CD14-positive monocyte (primary cell): Measurements from ENCODE around the gene SNAPC3. TPM values are rescaled to one million over a fixed set of nuclear protein-coding genes. Genes with fewer than 3 reads are reported as not detected.

ENCODE experiments used
- DNase-seq, 3 donors: peaks; one replicate each; pipeline ENCODE4 v3.0.0-alpha.2; 2011 to 2022
- H2AFZ ChIP-seq: 2 replicates; pipeline ENCODE4 v1.6.0; 2012; ENCODE audit warnings: mild to moderate bottlenecking, low read depth, low read length, inconsistent platforms; ENCODE audit not compliant: insufficient read depth, poor library complexity, severe bottlenecking
- H3K27ac ChIP-seq, 2 donors: 1 replicate in 1 of 2; 2 replicates in 1 of 2; pipeline ENCODE4 v1.5.1; 2012 to 2013; ENCODE audit warnings: low read length in 2 of 2, control low read depth in 1 of 2, inconsistent platforms in 1 of 2, low read depth in 1 of 2, mild to moderate bottlenecking in 1 of 2
- H3K27me3 ChIP-seq, 2 donors: one replicate each; pipeline versions ENCODE4 v1.6.0 to v1.6.1; 2011 to 2013; ENCODE audit warnings: low read length in 2 of 2; ENCODE audit not compliant: control insufficient read depth in 2 of 2, insufficient read depth in 2 of 2
- H3K36me3 ChIP-seq, 2 donors: replicated peaks in 1 of 2; 1 replicate in 1 of 2; 2 replicates in 1 of 2; pipeline versions ENCODE4 v1.5.1 to v1.6.1; 2012 to 2013; ENCODE audit warnings: low read length in 2 of 2, control low read depth in 1 of 2, inconsistent platforms in 1 of 2, mild to moderate bottlenecking in 1 of 2; ENCODE audit not compliant: insufficient read depth in 2 of 2, control insufficient read depth in 1 of 2
- H3K4me1 ChIP-seq, 2 donors: 1 replicate in 1 of 2; 2 replicates in 1 of 2; pipeline versions ENCODE4 v1.5.1 to v1.6.1; 2012 to 2013; ENCODE audit warnings: low read length in 2 of 2, control low read depth in 1 of 2, inconsistent platforms in 1 of 2, mild to moderate bottlenecking in 1 of 2, moderate library complexity in 1 of 2; ENCODE audit not compliant: insufficient read depth in 2 of 2, control insufficient read depth in 1 of 2
- H3K4me2 ChIP-seq: replicated peaks from 2 replicates; pipeline ENCODE3; 2012; ENCODE audit warnings: low read length, moderate library complexity, mild to moderate bottlenecking; ENCODE audit not compliant: poor library complexity, severe bottlenecking; ENCODE audit errors: extremely low read depth
- H3K4me3 ChIP-seq, 3 experiments: fragments of 200-600 bp in 1 of 3; sonication (generic) in 1 of 3; replicated peaks in 1 of 3; 1 replicate in 2 of 3; 2 replicates in 1 of 3; pipeline ENCODE4 v1.5.1; 2011 to 2013; ENCODE audit warnings: low read length in 3 of 3, mild to moderate bottlenecking in 3 of 3, control low read depth in 2 of 3, low read depth in 2 of 3, inconsistent platforms in 1 of 3, moderate library complexity in 1 of 3
- H3K79me2 ChIP-seq: 2 replicates; pipeline ENCODE4 v1.6.0; 2012; ENCODE audit warnings: mild to moderate bottlenecking, control low read depth, inconsistent platforms, low read length, moderate library complexity; ENCODE audit not compliant: insufficient read depth
- H3K9ac ChIP-seq: 2 replicates; pipeline ENCODE4 v1.6.0; 2017; ENCODE audit warnings: low read length, mild to moderate bottlenecking; ENCODE audit not compliant: insufficient read depth, poor library complexity, severe bottlenecking
- H3K9me3 ChIP-seq, 2 donors: replicated peaks in 1 of 2; 1 replicate in 1 of 2; 2 replicates in 1 of 2; pipeline versions ENCODE4 v1.5.1 to v1.6.1; 2012 to 2013; ENCODE audit warnings: low read length in 2 of 2, control low read depth in 1 of 2; ENCODE audit not compliant: control insufficient read depth in 1 of 2, insufficient read depth in 1 of 2
- H4K20me1 ChIP-seq: 2 replicates; pipeline ENCODE4 v1.6.0; 2012; ENCODE audit warnings: mild to moderate bottlenecking, low read length, control low read depth, moderate library complexity; ENCODE audit not compliant: insufficient read depth
- H3K27ac Mint-ChIP-seq, 7 donors: one replicate each; pipeline ENCODE4 v1.8.0; 2020; ENCODE audit warnings: mild to moderate bottlenecking in 7 of 7, mixed read lengths in 7 of 7, moderate library complexity in 6 of 7, inconsistent platforms in 2 of 7
- H3K27me3 Mint-ChIP-seq, 3 donors: one replicate each; pipeline ENCODE4 v1.8.0; 2021 to 2022; ENCODE audit warnings: low read depth in 3 of 3, mild to moderate bottlenecking in 3 of 3, mixed read lengths in 3 of 3, moderate library complexity in 3 of 3, inconsistent platforms in 1 of 3
- H3K36me3 Mint-ChIP-seq, 2 donors: one replicate each; pipeline ENCODE4 v1.8.0; 2020; ENCODE audit warnings: mixed read lengths in 2 of 2, inconsistent platforms in 1 of 2, mild to moderate bottlenecking in 1 of 2
- H3K4me1 Mint-ChIP-seq: one replicate; pipeline ENCODE4 v1.8.0; 2020; ENCODE audit warnings: mild to moderate bottlenecking, mixed read lengths
- H3K4me3 Mint-ChIP-seq, 2 donors: one replicate each; pipeline ENCODE4 v1.8.0; 2020; ENCODE audit warnings: mild to moderate bottlenecking in 2 of 2, mixed read lengths in 2 of 2, moderate library complexity in 1 of 2
- H3K9me3 Mint-ChIP-seq, 7 donors: one replicate each; pipeline ENCODE4 v1.8.0; 2020 to 2022; ENCODE audit warnings: mixed read lengths in 7 of 7, mild to moderate bottlenecking in 6 of 7, moderate library complexity in 6 of 7, inconsistent platforms in 2 of 7
- CTCF ChIP-seq: fragments of 200-600 bp; IDR thresholded peaks from one replicate; pipeline ENCODE4 v1.8.0; 2022; ENCODE audit warnings: antibody characterized with exemption, mild to moderate bottlenecking
- WGBS: methylation state at CpG from one replicate; pipeline ENCODE4 v1.1.5; 2013; ENCODE audit warnings: missing lambda C conversion rate; ENCODE audit not compliant: insufficient coverage; 5-methylcytosine and 5-hydroxymethylcytosine counted together
- intact Hi-C, 2 donors: fragments of 100-400 bp; cut with micrococcal nuclease; formaldehyde crosslinking; loops; one replicate each; pipeline versions ENCODE4 v1.15.0 to v1.15.1; 2023
- polyA plus RNA-seq, 3 donors: library from polyadenylated mRNA; depleted of rRNA in 1 of 3; unstranded in 2 of 3; stranded (reverse) in 1 of 3; fragments of 300-500 nt in 2 of 3; fragments of >200 nt in 1 of 3; fragmentation: Illumina TruSeq in 2 of 3; gene quantifications; 1 replicate in 2 of 3; 2 replicates in 1 of 3; pipeline ENCODE4 v1.2.3, GENCODE V29; 2012 to 2021

SNAPC3 gene
- polyA plus RNA-seq, 3 donors, result 10.9 to 15.8 (median 14.3) TPM

- H3K36me3 ChIP-seq, result peaks cover 15 to 22% of the 10 kb centered on the region in 2 donors
- H3K4me2 ChIP-seq, result peak overlapping the region; percentile 95
- Mint-ChIP-seq H3K27me3 (peaks cover 0 to 5% (median 1%) of the 10 kb centered on the region in 3 donors), H3K4me3 (peak overlapping the region; percentile 90 to 93), H3K4me1 (peaks cover 40% of the 10 kb centered on the region), H3K9me3 (no peaks in the 10 kb centered on the region), H3K36me3 (peaks cover 16 to 20% of the 10 kb centered on the region in 2 donors), H3K27ac (peak overlapping the region; percentile 85 to 96 (median 91))
- intact Hi-C loops, result loop anchor here (5.0 to 10.0 kb wide), 2 partner anchors 90 to 93 kb away; partner anchors contain the start of gene PSIP1 (in 2 of the 2)
- DNase-seq, result no peak
- WGBS, result no CpG with 5 or more reads among the region's 9 CpGs
- H3K27ac ChIP-seq, result peak overlapping the region; percentile 65 to 85
- peaks cover 44% of the 10 kb centered on the region for H3K79me2 ChIP-seq
- no peaks in the 10 kb centered on the region for H3K27me3 ChIP-seq
- peaks cover 35 to 44% of the 10 kb centered on the region in 2 donors for H3K4me1 ChIP-seq
- no peak for TF ChIP-seq CTCF
- peaks cover 17% of the 10 kb centered on the region for H4K20me1 ChIP-seq
- H3K9me3 ChIP-seq, result no peaks in the 10 kb centered on the region
- peak overlapping the region; percentile 76 to 99 (median 90) for H3K4me3 ChIP-seq
- peak overlapping the region; percentile 80 for H3K9ac ChIP-seq
- peak overlapping the region; percentile 96 for H2AFZ ChIP-seq
Observed at GRCh38 chr9:15421990-15422371, 695 bp upstream of the SNAPC3 start.

- H3K36me3 ChIP-seq, result peaks cover 15 to 22% of the 10 kb centered on the region in 2 donors
- 0% methylated on average over 7 of the region's 18 CpGs for WGBS
- H2AFZ ChIP-seq, result peak overlapping the region; percentile 96
- Mint-ChIP-seq H3K27ac (peak overlapping the region; percentile 69 to 89 (median 85)), H3K27me3 (peaks cover 0 to 5% (median 1%) of the 10 kb centered on the region in 3 donors), H3K4me3 (peak overlapping the region; percentile 90 to 93), H3K36me3 (peaks cover 16 to 28% of the 10 kb centered on the region in 2 donors), H3K9me3 (no peaks in the 10 kb centered on the region), H3K4me1 (peaks cover 52% of the 10 kb centered on the region)
- H3K27ac ChIP-seq, result peak overlapping the region; percentile 39 to 85
- peaks cover 17% of the 10 kb centered on the region for H4K20me1 ChIP-seq
- H3K9ac ChIP-seq, result peak overlapping the region; percentile 80
- intact Hi-C loops, result loop anchor here (5.0 to 10.0 kb wide), 2 partner anchors 89 to 91 kb away; partner anchors contain the start of gene PSIP1 (in 2 of the 2)
- DNase-seq, result no peak
- H3K9me3 ChIP-seq, result no peaks in the 10 kb centered on the region
- TF ChIP-seq CTCF, result no peak
- H3K4me3 ChIP-seq, result peak overlapping the region; percentile 76 to 99 (median 90)
- peak overlapping the region; percentile 95 for H3K4me2 ChIP-seq
- H3K4me1 ChIP-seq, result peaks cover 49 to 58% of the 10 kb centered on the region in 2 donors
- no peaks in the 10 kb centered on the region for H3K27me3 ChIP-seq
- H3K79me2 ChIP-seq, result peaks cover 58% of the 10 kb centered on the region
Observed at GRCh38 chr9:15423231-15423985, 732 bp downstream of the SNAPC3 start.
